Adipocyte (in vitro differentiated cells): ENCODE results near the gene FUNDC1.

ENCODE experiments used
- DNase-seq: peaks from one replicate; pipeline ENCODE4 v3.0.0-alpha.2; 2015; ENCODE audit warnings: low read depth
- H3K27me3 ChIP-seq: replicated peaks from 2 replicates; pipeline ENCODE4 v1.7.0; 2013; ENCODE audit warnings: mild to moderate bottlenecking, low read length, moderate library complexity; ENCODE audit not compliant: control insufficient read depth, insufficient read depth
- H3K36me3 ChIP-seq: 2 replicates; pipeline ENCODE4 v1.7.0; 2013; ENCODE audit warnings: low read length, mild to moderate bottlenecking, moderate library complexity; ENCODE audit not compliant: control insufficient read depth, insufficient read depth, severe bottlenecking
- H3K4me1 ChIP-seq: 2 replicates; pipeline ENCODE4 v1.7.0; 2013; ENCODE audit warnings: mild to moderate bottlenecking, low read length, moderate library complexity; ENCODE audit not compliant: control insufficient read depth, insufficient read depth
- H3K4me3 ChIP-seq: 2 replicates; pipeline ENCODE4 v1.7.0; 2013; ENCODE audit warnings: mild to moderate bottlenecking, low read length, moderate library complexity
- H3K9ac ChIP-seq: 2 replicates; pipeline ENCODE4 v1.7.0; 2013; ENCODE audit warnings: mild to moderate bottlenecking, low read length, moderate library complexity
- H3K9me3 ChIP-seq: 2 replicates; pipeline ENCODE4 v1.7.0; 2013; ENCODE audit warnings: mild to moderate bottlenecking, low read length, moderate library complexity; ENCODE audit not compliant: control insufficient read depth

The FUNDC1 gene

GRCh38 chrX:44480591-44480990, 62.1 kb downstream of the FUNDC1 start:
- Histone ChIP-seq H3K4me1 (no peaks in the 10 kb centered on the region), H3K4me3 (no peak overlapping the region), H3K9me3 (no peaks in the 10 kb centered on the region), H3K36me3 (no peaks in the 10 kb centered on the region), H3K9ac (no peak overlapping the region), H3K27me3 (no peaks in the 10 kb centered on the region)
- DNase-seq: no peak

GRCh38 chrX:44474410-44474809, 68.2 kb downstream of the FUNDC1 start:
- peaks cover 4% of the 10 kb centered on the region for H3K4me1 ChIP-seq
- DNase-seq: no peak
- H3K36me3 ChIP-seq: no peaks in the 10 kb centered on the region
- peaks cover 6% of the 10 kb centered on the region for H3K27me3 ChIP-seq
- H3K9me3 ChIP-seq: no peaks in the 10 kb centered on the region
- H3K9ac ChIP-seq: no peak overlapping the region
- H3K4me3 ChIP-seq: no peak overlapping the region
